GM12865 (cell line): ENCODE results near the gene MRTFA.

ENCODE experiments used
- DNase-seq: peaks from one replicate; pipeline ENCODE4 v3.0.0; 2010; ENCODE audit warnings: low read depth
- H3K4me3 ChIP-seq: 2 replicates; pipeline ENCODE4 v1.5.1; 2011; ENCODE audit warnings: mild to moderate bottlenecking, low read depth, low read length, control low read depth
- CTCF ChIP-seq: IDR thresholded peaks from 2 replicates; pipeline ENCODE4 v1.5.1; 2011; ENCODE audit warnings: low read length, control low read depth, low read depth, inconsistent platforms; ENCODE audit not compliant: insufficient read depth; ENCODE audit errors: missing control alignments

MRTFA gene

GRCh38 chr22:40417041-40417440 is 219.5 kb downstream of the MRTFA start:
- DNase-seq, result no peak
- no peak overlapping the region for H3K4me3 ChIP-seq
- TF ChIP-seq CTCF, result no peak

- TF ChIP-seq CTCF, result no peak
- DNase-seq, result no peak
- H3K4me3 ChIP-seq, result no peak overlapping the region
Measured at GRCh38 chr22:40416636-40417035, 219.9 kb downstream of the MRTFA start.

GRCh38 chr22:40416267-40416570 is 220.3 kb downstream of the MRTFA start:
- DNase-seq, result no peak
- H3K4me3 ChIP-seq, result no peak overlapping the region
- TF ChIP-seq CTCF, result no peak

- no peak overlapping the region for H3K4me3 ChIP-seq
- TF ChIP-seq CTCF, result no peak
- DNase-seq, result peak; percentile 59
Measured at GRCh38 chr22:40415531-40416266, 220.8 kb downstream of the MRTFA start.

GRCh38 chr22:40414838-40415505 is 221.5 kb downstream of the MRTFA start:
- DNase-seq, result peak; percentile 43
- TF ChIP-seq CTCF, result no peak
- no peak overlapping the region for H3K4me3 ChIP-seq

- DNase-seq, result no peak
- no peak for TF ChIP-seq CTCF
- H3K4me3 ChIP-seq, result no peak overlapping the region
Measured at GRCh38 chr22:40414311-40414710, 222.2 kb downstream of the MRTFA start.

GRCh38 chr22:40413873-40414272 is 222.6 kb downstream of the MRTFA start:
- DNase-seq, result no peak
- H3K4me3 ChIP-seq, result no peak overlapping the region
- no peak for TF ChIP-seq CTCF
